Measurements from ENCODE around the gene PCDHGC3.

The PCDHGC3 gene

DNA sequence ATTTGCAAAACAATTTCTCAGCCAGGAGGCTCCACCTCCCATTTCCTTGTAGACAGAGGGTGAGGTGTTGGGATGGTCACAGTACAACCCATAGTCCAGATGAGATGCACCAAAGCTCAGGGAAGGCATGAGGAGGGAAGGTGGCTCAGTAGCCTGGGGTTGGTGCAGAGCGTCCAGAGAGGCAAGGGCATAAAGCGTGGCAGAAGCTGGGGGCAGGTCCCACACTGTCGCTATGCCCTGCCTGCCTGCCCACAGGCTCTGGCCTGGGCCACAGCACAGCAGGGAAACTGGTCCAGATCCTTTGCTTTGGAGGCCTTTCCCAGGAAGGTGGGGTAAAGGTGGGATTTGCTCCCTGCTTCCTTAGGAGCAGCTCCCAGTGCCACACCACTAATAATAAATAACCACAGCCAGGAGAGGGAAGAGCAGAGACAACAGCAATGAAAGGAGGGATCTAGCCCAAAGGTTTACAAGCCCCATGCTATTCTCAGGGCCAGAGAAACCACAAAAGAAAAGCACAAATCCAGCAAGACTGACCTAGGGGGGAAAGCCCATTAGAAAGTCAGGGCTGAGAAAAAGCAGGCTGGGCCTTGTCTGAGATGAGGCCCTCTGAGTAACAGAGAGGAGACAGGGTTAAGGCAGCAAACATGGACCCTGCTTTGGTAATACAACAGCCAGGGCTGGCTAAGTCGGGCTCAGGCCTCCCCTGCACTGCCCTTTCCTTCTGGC is 40.3 kb downstream of the PCDHGC3 start:
- DNase-seq (ENCODE audit: low read depth) = no peak
- H3K4me3 ChIP-seq (ENCODE audit: low read depth, low read length) = no peak overlapping the region
- in situ Hi-C loops (cut with HindIII; ENCODE audit: low sequenced_read_pairs) = loop anchor here (5.0 kb wide), 1 partner anchor 34 kb away; no protein-coding TSS in a partner anchor
- TF ChIP-seq, protein P1, sequence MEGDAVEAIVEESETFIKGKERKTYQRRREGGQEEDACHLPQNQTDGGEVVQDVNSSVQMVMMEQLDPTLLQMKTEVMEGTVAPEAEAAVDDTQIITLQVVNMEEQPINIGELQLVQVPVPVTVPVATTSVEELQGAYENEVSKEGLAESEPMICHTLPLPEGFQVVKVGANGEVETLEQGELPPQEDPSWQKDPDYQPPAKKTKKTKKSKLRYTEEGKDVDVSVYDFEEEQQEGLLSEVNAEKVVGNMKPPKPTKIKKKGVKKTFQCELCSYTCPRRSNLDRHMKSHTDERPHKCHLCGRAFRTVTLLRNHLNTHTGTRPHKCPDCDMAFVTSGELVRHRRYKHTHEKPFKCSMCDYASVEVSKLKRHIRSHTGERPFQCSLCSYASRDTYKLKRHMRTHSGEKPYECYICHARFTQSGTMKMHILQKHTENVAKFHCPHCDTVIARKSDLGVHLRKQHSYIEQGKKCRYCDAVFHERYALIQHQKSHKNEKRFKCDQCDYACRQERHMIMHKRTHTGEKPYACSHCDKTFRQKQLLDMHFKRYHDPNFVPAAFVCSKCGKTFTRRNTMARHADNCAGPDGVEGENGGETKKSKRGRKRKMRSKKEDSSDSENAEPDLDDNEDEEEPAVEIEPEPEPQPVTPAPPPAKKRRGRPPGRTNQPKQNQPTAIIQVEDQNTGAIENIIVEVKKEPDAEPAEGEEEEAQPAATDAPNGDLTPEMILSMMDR (IDR thresholded peaks at IDR 0.05; ENCODE audit: low read depth, low read length, missing control alignments) = no peak

DNA sequence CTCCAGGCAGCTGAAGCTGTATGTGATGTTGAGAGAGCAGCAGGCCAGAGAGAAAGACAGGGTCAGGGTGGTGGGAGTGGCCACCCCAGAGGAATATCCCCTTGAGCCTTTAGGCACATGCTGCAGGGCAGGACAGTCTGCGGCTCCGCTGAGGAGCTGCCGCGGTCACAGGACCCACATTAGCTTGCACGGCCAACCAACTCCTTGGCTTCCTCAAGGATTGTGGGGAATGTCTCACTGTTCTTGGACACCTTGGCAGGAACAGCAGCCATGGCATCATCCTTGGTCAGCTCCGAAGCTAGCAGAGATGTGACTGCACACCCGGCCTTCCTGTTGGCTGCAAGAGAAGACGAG is 40.9 kb downstream of the PCDHGC3 start:
- H3K4me3 ChIP-seq (ENCODE audit: low read depth, low read length) = no peak overlapping the region
- DNase-seq (ENCODE audit: low read depth) = no peak
- TF ChIP-seq, protein P1 (IDR thresholded peaks at IDR 0.05; ENCODE audit: low read depth, low read length, missing control alignments) = no peak
- in situ Hi-C loops (cut with HindIII; ENCODE audit: low sequenced_read_pairs) = loop anchor here (5.0 kb wide), 1 partner anchor 34 kb away; no protein-coding TSS in a partner anchor

DNA sequence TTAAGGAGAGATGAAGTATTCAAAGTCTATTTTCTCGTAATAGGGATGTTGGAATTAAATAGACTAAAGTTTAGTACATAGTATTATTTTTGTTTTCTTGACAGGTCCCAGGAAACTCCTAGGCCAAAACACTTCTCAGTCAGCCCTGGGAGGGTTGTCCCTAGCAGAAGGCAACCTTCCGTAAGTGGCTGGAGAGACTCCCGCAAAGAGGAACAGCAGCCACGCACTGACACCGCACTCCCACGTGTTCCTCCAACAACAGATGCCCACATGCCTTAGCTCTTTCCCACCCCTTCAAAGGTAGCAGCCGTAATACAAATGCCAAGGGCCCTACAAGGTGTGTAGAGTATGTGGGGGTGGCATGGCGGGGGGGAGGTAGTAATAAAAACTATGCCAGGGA is 41.5 kb downstream of the PCDHGC3 start:
- no peak for DNase-seq (ENCODE audit: low read depth)
- TF ChIP-seq, protein P1 (IDR thresholded peaks at IDR 0.05; ENCODE audit: low read depth, low read length, missing control alignments) = no peak
- in situ Hi-C loops (cut with HindIII; ENCODE audit: low sequenced_read_pairs) = loop anchor here (5.0 kb wide), 1 partner anchor 35 kb away; no protein-coding TSS in a partner anchor
- H3K4me3 ChIP-seq (ENCODE audit: low read depth, low read length) = no peak overlapping the region

DNA sequence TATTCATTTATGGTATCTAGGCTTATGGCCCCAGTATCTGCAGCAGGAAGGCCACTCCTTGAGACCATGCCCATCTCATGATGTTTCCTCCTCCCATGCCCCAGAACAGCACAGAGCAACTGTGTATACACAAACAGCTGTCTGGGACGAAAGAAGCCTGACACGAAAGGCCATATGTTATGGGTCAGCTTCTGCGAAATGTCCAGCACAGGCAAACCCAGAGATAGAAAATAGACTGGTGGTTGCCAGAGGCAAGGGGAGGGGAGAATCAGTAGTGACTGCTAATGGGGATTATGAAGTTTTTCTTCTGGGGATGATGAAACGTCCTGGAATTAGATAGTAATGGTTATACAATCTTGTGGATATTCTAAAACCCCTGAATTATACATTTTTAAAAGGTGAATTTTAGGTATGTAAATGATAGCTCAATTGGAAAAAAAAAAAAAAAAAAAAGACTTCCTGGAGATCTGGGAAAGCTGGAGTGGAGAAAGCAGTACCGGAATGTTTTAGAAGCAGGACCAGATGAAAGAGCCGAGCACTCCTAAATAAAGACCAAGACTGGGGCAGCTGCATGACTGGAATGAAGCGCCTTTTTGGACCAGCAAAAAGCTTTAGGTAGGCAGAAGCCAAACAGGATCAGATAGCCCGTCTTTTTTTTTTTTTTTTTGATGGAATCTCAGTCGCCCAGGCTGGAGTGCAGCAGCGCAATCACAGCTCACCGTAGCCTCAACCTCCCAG is 42.3 kb downstream of the PCDHGC3 start:
- in situ Hi-C loops (cut with HindIII; ENCODE audit: low sequenced_read_pairs) = loop anchor here (5.0 kb wide), 1 partner anchor 36 kb away; no protein-coding TSS in a partner anchor
- H3K4me3 ChIP-seq (ENCODE audit: low read depth, low read length) = no peak overlapping the region
- no peak for DNase-seq (ENCODE audit: low read depth)

DNA sequence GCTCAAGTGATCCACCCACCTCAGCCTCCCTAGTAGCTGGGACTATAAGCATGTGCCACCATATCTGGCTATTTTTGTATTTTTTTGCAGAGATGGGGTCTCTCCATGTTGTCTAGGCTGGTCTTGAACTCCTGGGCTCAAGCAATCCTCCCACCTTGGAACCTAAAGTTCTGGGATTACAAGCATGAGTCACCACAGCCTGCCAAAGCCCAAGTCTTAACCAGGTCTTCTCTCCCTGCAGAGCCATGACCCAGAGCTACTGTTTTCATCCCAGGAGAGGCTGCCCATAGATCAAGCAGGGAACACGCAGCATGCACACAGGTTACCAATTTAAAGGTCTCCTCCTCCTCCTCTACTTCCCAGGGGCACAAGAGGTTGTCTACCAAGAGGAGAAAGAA is 42.9 kb downstream of the PCDHGC3 start:
- in situ Hi-C loops (cut with HindIII; ENCODE audit: low sequenced_read_pairs) = loop anchor here (5.0 kb wide), 1 partner anchor 36 kb away; no protein-coding TSS in a partner anchor
- TF ChIP-seq, protein P1 (IDR thresholded peaks at IDR 0.05; ENCODE audit: low read depth, low read length, missing control alignments) = no peak
- no peak for DNase-seq (ENCODE audit: low read depth)

More for the DNA sequence above, 42.3 kb downstream of the PCDHGC3 start:
- TF ChIP-seq, protein P1 (IDR thresholded peaks at IDR 0.05; ENCODE audit: low read depth, low read length, missing control alignments) = no peak

DNA sequence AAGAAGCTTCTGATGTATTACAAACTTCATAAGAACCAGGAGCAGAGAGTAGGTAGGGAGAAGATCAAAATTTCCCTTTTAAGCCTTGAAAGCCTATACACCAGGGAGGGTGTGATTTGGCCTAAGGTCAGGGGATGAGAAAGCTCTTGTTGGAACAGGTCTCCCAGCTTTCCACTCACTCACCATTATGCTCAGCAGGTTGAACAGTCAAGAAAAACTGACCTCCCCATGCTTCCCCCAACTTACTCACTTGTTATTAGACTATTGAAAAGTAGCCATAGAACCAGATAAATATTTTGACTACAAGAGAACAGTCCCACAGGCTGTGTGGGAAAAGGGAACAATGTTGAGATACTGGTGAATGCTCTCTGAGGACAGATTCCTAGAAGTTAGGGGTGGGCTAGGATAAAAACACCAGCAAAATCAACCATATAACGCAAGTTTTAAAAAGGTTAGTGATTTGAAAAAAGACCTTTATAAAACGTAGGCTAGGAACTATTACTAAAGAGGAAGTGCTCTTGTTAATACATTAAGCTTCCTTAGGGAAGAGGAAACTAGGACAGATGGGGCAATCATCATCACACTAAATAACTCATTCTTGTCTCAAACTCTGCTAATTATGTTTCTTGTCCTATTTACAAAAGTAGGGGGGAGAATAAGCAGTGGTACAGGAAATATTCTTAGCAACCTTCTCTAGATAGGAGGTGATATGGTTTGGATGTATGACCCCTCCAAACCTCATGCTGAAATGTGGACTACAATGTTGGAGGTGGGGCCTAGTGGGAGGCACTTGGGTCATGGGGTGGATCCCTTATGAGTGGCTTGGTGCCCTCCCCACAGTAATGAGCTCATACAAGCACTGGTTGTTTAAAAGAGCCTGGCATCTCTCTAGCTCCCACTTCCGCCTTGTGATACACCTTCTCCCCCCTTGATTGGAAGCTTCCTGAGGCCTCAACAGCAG is 44.1 kb downstream of the PCDHGC3 start:
- DNase-seq (ENCODE audit: low read depth) = no peak
- in situ Hi-C loops (cut with HindIII; ENCODE audit: low sequenced_read_pairs) = loop anchor here (5.0 kb wide), 1 partner anchor 38 kb away; no protein-coding TSS in a partner anchor
- H3K4me3 ChIP-seq (ENCODE audit: low read depth, low read length) = no peak overlapping the region
- TF ChIP-seq, protein P1 (IDR thresholded peaks at IDR 0.05; ENCODE audit: low read depth, low read length, missing control alignments) = no peak

More for the DNA sequence above, 42.9 kb downstream of the PCDHGC3 start:
- H3K4me3 ChIP-seq (ENCODE audit: low read depth, low read length) = no peak overlapping the region

All from astrocyte of the cerebellum (primary cell).